Hepatocyte (in vitro differentiated cells): ENCODE results near the gene ATXN1.

ENCODE experiments used
- CTCF ChIP-seq: fragments of 200-600 bp; sonication (generic); IDR thresholded peaks from 2 replicates; pipeline ENCODE4 v1.5.1; 2016; ENCODE audit warnings: antibody characterized with exemption, mild to moderate bottlenecking; ENCODE audit not compliant: poor library complexity
- EZH2 ChIP-seq: fragments of 200-600 bp; sonication (generic); IDR thresholded peaks from 2 replicates; pipeline ENCODE4 v1.6.1; 2016; ENCODE audit warnings: antibody characterized with exemption, mild to moderate bottlenecking, borderline replicate concordance
- EZH2phosphoT487 ChIP-seq: fragments of 200-600 bp; sonication (generic); IDR thresholded peaks from one replicate; pipeline ENCODE4 v1.6.1; 2018; ENCODE audit warnings: antibody characterized with exemption, mild to moderate bottlenecking, low read depth, moderate library complexity; ENCODE audit not compliant: unreplicated experiment, severe bottlenecking

- TF ChIP-seq CTCF (no peak), EZH2 (no peak), EZH2phosphoT487 (no peak)
These were observed 442.7 kb downstream of the ATXN1 start for GRCh38 chr6:16318538-16318937.
